Ramos (cell line): ENCODE data around the gene ABCB9.

Experiments
- in situ Hi-C: fragments of 300-500 bp; cut with MboI; formaldehyde crosslinking; loops from one replicate; pipeline ENCODE4 v1.14.3; 2022; ENCODE audit warnings: low sequenced_read_pairs; ENCODE audit not compliant: unreplicated experiment

Gene ABCB9

GRCh38 chr12:122995503-122996187 lies 29.4 kb upstream of the ABCB9 start:
- in situ Hi-C loops: no loop called here

- in situ Hi-C loops: no loop called here
Measured at GRCh38 chr12:122994781-122995502, 28.7 kb upstream of the ABCB9 start.

- in situ Hi-C loops: no loop called here
Measured at GRCh38 chr12:122994140-122994675, 27.9 kb upstream of the ABCB9 start.

GRCh38 chr12:122992386-122992785 lies 26.1 kb upstream of the ABCB9 start:
- in situ Hi-C loops: no loop called here

- in situ Hi-C loops: no loop called here
Measured at GRCh38 chr12:122991623-122992275, 25.5 kb upstream of the ABCB9 start.

- in situ Hi-C loops: no loop called here
Measured at GRCh38 chr12:122990961-122991622, 24.8 kb upstream of the ABCB9 start.

GRCh38 chr12:122990561-122990960 lies 24.3 kb upstream of the ABCB9 start:
- in situ Hi-C loops: no loop called here

- in situ Hi-C loops: no loop called here
Measured at GRCh38 chr12:122989874-122990419, 23.7 kb upstream of the ABCB9 start.

GRCh38 chr12:122989225-122989839 lies 23.1 kb upstream of the ABCB9 start:
- in situ Hi-C loops: no loop called here

- in situ Hi-C loops: no loop called here
Measured at GRCh38 chr12:122988612-122989212, 22.4 kb upstream of the ABCB9 start.

GRCh38 chr12:122988036-122988435 lies 21.8 kb upstream of the ABCB9 start:
- in situ Hi-C loops: no loop called here

GRCh38 chr12:122987086-122987951 lies 21.1 kb upstream of the ABCB9 start:
- in situ Hi-C loops: no loop called here

- in situ Hi-C loops: no loop called here
Measured at GRCh38 chr12:122986258-122986871, 20.1 kb upstream of the ABCB9 start.

- in situ Hi-C loops: no loop called here
Measured at GRCh38 chr12:122985338-122986257, 19.3 kb upstream of the ABCB9 start.

GRCh38 chr12:122984612-122985337 lies 18.5 kb upstream of the ABCB9 start:
- in situ Hi-C loops: no loop called here

GRCh38 chr12:122983789-122984515 lies 17.7 kb upstream of the ABCB9 start:
- in situ Hi-C loops: no loop called here
